K562 (cell line): Measurements from ENCODE around the gene NCOA1. TPM values are rescaled to one million over a fixed set of nuclear protein-coding genes. Genes with fewer than 3 reads are reported as not detected.

Experiments
- NFE2L1 ChIP-seq: fragments of 450-650 bp; IDR thresholded peaks from 2 replicates; pipeline ENCODE4 v1.6.1; 2016; ENCODE audit warnings: missing genetic modification characterization, low read depth, mild to moderate bottlenecking, missing compliant biosample characterization, moderate library complexity, borderline replicate concordance
- POLR2AphosphoS2 ChIP-seq: IDR thresholded peaks from 2 replicates; pipeline ENCODE4 v1.6.1; 2012; ENCODE audit warnings: low read length, improper control_type of control experiment
- SREBF1 ChIP-seq: fragments of 150-350 bp; IDR thresholded peaks from 2 replicates; pipeline ENCODE4 v1.6.1; 2014; ENCODE audit warnings: antibody characterized with exemption, low read depth, low read length, borderline replicate concordance
- ZNF24 ChIP-seq: fragments of 450-650 bp; IDR thresholded peaks from 2 replicates; pipeline ENCODE4 v1.6.1; 2016
- polyA plus RNA-seq, 8 experiments: library from polyadenylated mRNA; depleted of rRNA in 4 of 8; stranded (reverse) in 5 of 8; unstranded in 3 of 8; fragments of >200 nt; fragmentation: Nextera tagmentation in 2 of 8; fragmentation: Illumina TruSeq in 1 of 8; extraction: Ambion mirVana in 2 of 8; extraction: Trizol in 1 of 8; gene quantifications; 2 replicates each; pipeline versions ENCODE4 v1.2.1 to v1.2.3, GENCODE V29; 2011 to 2014; ENCODE audit warnings: inconsistent platforms in 1 of 8, missing spikeins in 1 of 8
- total RNA-seq, 7 experiments: library from RNA; depleted of rRNA in 6 of 7; stranded (reverse); fragments of >200 nt in 6 of 7; fragmentation: Illumina TruSeq in 2 of 7; extraction: Trizol in 2 of 7; gene quantifications; 2 replicates each; pipeline versions ENCODE4 v1.2.1 to v1.2.3, GENCODE V29; 2011 to 2021; ENCODE audit warnings: low replicate concordance in 1 of 7
- TF ChIP-seq, protein P1 (sequence below), 2 experiments: fragments of 450-650 bp; formaldehyde crosslinking in 1 of 2; IDR thresholded peaks; 2 replicates each; pipeline versions ENCODE4 v1.4.0 to v1.6.1; 2014 to 2020; ENCODE audit warnings: mild to moderate bottlenecking in 2 of 2, borderline replicate concordance in 1 of 2, low read depth in 1 of 2
- TF ChIP-seq, protein P2 (sequence below): fragments of 250-450 bp; sonication (Bioruptor Pico); IDR thresholded peaks from 2 replicates; pipeline ENCODE4 v1.8.0; 2021; ENCODE audit warnings: moderate library complexity, mild to moderate bottlenecking, inconsistent platforms
- TF ChIP-seq, protein P3 (sequence below): fragments of 250-450 bp; sonication (Bioruptor Pico); IDR thresholded peaks from 2 replicates; pipeline ENCODE4 v1.8.0; 2022; ENCODE audit warnings: moderate library complexity, mild to moderate bottlenecking, inconsistent platforms
- TF ChIP-seq, protein P4 (sequence below), 2 experiments: fragments of 450-650 bp in 1 of 2; sonication (generic) in 1 of 2; formaldehyde crosslinking; conservative IDR thresholded peaks; 2 replicates each; pipeline versions ENCODE4 v1.4.0 to v1.8.1; 2020 to 2022; ENCODE audit warnings: mild to moderate bottlenecking in 1 of 2, missing genetic modification reagents in 1 of 2

NCOA1 gene
- total and polyA plus RNA-seq, 9 of the 15 experiments (the other 6 are each of a cell fraction or from before 2014, with no cell fraction given), result 4.9 to 25.7 (median 17.0) TPM

DNA sequence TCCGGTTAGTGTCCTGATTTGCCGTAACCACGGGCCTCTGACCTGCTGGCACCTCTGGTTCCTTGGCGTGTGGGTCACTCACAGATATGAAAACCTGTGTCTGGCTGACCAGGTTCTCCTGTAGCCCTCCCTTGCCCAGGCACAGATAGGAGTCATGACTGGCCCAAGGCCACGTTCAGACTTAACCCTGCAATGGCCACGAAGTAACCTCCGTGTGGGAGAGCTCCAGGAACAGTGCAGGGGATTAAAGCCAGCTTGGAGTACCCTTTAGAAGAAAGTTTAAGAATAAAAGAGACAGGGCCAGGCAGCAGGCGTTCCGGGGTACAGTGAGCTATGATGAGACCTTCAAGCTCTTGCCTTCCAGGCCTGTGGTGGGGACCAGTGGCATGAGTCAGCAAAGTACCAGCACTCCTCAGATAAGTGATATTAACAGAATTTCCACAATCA, 327.7 kb downstream of the NCOA1 start (continued):
- TF ChIP-seq, protein P1, sequence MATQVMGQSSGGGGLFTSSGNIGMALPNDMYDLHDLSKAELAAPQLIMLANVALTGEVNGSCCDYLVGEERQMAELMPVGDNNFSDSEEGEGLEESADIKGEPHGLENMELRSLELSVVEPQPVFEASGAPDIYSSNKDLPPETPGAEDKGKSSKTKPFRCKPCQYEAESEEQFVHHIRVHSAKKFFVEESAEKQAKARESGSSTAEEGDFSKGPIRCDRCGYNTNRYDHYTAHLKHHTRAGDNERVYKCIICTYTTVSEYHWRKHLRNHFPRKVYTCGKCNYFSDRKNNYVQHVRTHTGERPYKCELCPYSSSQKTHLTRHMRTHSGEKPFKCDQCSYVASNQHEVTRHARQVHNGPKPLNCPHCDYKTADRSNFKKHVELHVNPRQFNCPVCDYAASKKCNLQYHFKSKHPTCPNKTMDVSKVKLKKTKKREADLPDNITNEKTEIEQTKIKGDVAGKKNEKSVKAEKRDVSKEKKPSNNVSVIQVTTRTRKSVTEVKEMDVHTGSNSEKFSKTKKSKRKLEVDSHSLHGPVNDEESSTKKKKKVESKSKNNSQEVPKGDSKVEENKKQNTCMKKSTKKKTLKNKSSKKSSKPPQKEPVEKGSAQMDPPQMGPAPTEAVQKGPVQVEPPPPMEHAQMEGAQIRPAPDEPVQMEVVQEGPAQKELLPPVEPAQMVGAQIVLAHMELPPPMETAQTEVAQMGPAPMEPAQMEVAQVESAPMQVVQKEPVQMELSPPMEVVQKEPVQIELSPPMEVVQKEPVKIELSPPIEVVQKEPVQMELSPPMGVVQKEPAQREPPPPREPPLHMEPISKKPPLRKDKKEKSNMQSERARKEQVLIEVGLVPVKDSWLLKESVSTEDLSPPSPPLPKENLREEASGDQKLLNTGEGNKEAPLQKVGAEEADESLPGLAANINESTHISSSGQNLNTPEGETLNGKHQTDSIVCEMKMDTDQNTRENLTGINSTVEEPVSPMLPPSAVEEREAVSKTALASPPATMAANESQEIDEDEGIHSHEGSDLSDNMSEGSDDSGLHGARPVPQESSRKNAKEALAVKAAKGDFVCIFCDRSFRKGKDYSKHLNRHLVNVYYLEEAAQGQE (IDR thresholded peaks at IDR 0.05; ENCODE audit: borderline replicate concordance), result no peak
- TF ChIP-seq, protein P1 (CRISPR knock-in tag; IDR thresholded peaks at IDR 0.05; ENCODE audit: low read depth), result no peak
- TF ChIP-seq, protein P2, sequence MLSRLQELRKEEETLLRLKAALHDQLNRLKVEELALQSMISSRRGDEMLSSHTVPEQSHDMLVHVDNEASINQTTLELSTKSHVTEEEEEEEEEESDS, result no peak
- TF ChIP-seq ZNF24 (no peak), POLR2AphosphoS2 (no peak), NFE2L1 (tag) (peak; percentile 17; the same call in 1 of the 2 replicates), SREBF1 (no peak)
- TF ChIP-seq, protein P3, sequence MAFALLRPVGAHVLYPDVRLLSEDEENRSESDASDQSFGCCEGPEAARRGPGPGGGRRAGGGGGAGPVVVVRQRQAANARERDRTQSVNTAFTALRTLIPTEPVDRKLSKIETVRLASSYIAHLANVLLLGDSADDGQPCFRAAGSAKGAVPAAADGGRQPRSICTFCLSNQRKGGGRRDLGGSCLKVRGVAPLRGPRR (CRISPR knock-in tag), result no peak
- TF ChIP-seq, protein P4, sequence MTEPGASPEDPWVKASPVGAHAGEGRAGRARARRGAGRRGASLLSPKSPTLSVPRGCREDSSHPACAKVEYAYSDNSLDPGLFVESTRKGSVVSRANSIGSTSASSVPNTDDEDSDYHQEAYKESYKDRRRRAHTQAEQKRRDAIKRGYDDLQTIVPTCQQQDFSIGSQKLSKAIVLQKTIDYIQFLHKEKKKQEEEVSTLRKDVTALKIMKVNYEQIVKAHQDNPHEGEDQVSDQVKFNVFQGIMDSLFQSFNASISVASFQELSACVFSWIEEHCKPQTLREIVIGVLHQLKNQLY (CRISPR knock-in tag; conservative IDR thresholded peaks at IDR 0.05), result no peak
